ENCODE measurements around the gene PRDX4.

- TF ChIP-seq CTCF (IDR thresholded peaks at IDR 0.05) (no peak), POLR2AphosphoS5 (IDR thresholded peaks at IDR 0.05) (no peak), POLR2A (IDR thresholded peaks at IDR 0.05) (no peak), EP300 (IDR thresholded peaks at IDR 0.05) (no peak)
Observed at GRCh38 chrX:23666282-23666681, 1.0 kb upstream of the PRDX4 start.

All from upper lobe of left lung (tissue), 4 donors.